HEK293 (cell line): ENCODE results near the gene RGL2.
A peak's percentile ranks its signal among the peaks of the same experiment; 100 is the strongest.

Experiments used
- ATF2 ChIP-seq: fragments of 450-650 bp; formaldehyde crosslinking; IDR thresholded peaks from 2 replicates; pipeline ENCODE4 v1.5.1; 2016; ENCODE audit warnings: missing biosample characterization, missing genetic modification characterization, low read depth
- GLIS1 ChIP-seq: fragments of 450-650 bp; formaldehyde crosslinking; IDR thresholded peaks from 2 replicates; pipeline ENCODE4 v1.5.1; 2016; ENCODE audit warnings: missing biosample characterization, missing genetic modification characterization
- IKZF3 ChIP-seq: fragments of 450-650 bp; IDR thresholded peaks from 2 replicates; pipeline ENCODE4 v1.5.0; 2018; ENCODE audit warnings: missing biosample characterization, mild to moderate bottlenecking, missing genetic modification characterization, moderate library complexity
- KLF9 ChIP-seq: fragments of 450-650 bp; formaldehyde crosslinking; IDR thresholded peaks from 2 replicates; pipeline ENCODE4 v1.5.1; 2016; ENCODE audit warnings: missing biosample characterization, missing genetic modification characterization, low read depth
- OVOL3 ChIP-seq: fragments of 450-650 bp; formaldehyde crosslinking; IDR thresholded peaks from 2 replicates; pipeline ENCODE4 v1.5.1; 2016; ENCODE audit warnings: missing biosample characterization, missing genetic modification characterization
- SP2 ChIP-seq: fragments of 450-650 bp; formaldehyde crosslinking; IDR thresholded peaks from 2 replicates; pipeline ENCODE4 v1.5.1; 2016; ENCODE audit warnings: missing biosample characterization, missing genetic modification characterization
- SP3 ChIP-seq: fragments of 450-650 bp; formaldehyde crosslinking; IDR thresholded peaks from 2 replicates; pipeline ENCODE4 v1.5.1; 2016; ENCODE audit warnings: missing biosample characterization, missing genetic modification characterization
- WT1 ChIP-seq: fragments of 450-650 bp; formaldehyde crosslinking; IDR thresholded peaks from 2 replicates; pipeline ENCODE4 v1.5.1; 2016; ENCODE audit warnings: missing biosample characterization, missing genetic modification characterization
- ZBTB1 ChIP-seq: fragments of 450-650 bp; formaldehyde crosslinking; IDR thresholded peaks from 2 replicates; pipeline ENCODE4 v1.5.1; 2016; ENCODE audit warnings: missing biosample characterization, missing genetic modification characterization
- ZFP37 ChIP-seq: fragments of 450-650 bp; formaldehyde crosslinking; IDR thresholded peaks from 2 replicates; pipeline ENCODE4 v1.5.1; 2016; ENCODE audit warnings: missing biosample characterization, missing genetic modification characterization
- ZFP69B ChIP-seq: fragments of 450-650 bp; formaldehyde crosslinking; IDR thresholded peaks from 2 replicates; pipeline ENCODE4 v1.5.1; 2016; ENCODE audit warnings: missing biosample characterization, missing genetic modification characterization
- ZNF266 ChIP-seq: fragments of 450-650 bp; formaldehyde crosslinking; IDR thresholded peaks from 2 replicates; pipeline ENCODE4 v1.5.1; 2016; ENCODE audit warnings: missing biosample characterization, missing genetic modification characterization, low read depth
- ZNF341 ChIP-seq: fragments of 450-650 bp; formaldehyde crosslinking; IDR thresholded peaks from 2 replicates; pipeline ENCODE4; 2016; ENCODE audit warnings: low read depth, missing biosample characterization, missing genetic modification characterization
- ZNF366 ChIP-seq: fragments of 450-650 bp; formaldehyde crosslinking; conservative IDR thresholded peaks from 2 replicates; pipeline ENCODE4 v1.5.1; 2016; ENCODE audit warnings: missing biosample characterization, missing genetic modification characterization
- ZNF404 ChIP-seq: fragments of 450-650 bp; formaldehyde crosslinking; IDR thresholded peaks from 2 replicates; pipeline ENCODE4 v1.5.1; 2017; ENCODE audit warnings: missing biosample characterization, missing genetic modification characterization
- ZNF529 ChIP-seq: fragments of 450-650 bp; formaldehyde crosslinking; IDR thresholded peaks from 2 replicates; pipeline ENCODE4 v1.5.1; 2017; ENCODE audit warnings: missing genetic modification characterization, missing biosample characterization; ENCODE audit not compliant: insufficient replicate concordance
- ZNF558 ChIP-seq: fragments of 450-650 bp; formaldehyde crosslinking; IDR thresholded peaks from 2 replicates; pipeline ENCODE4 v1.5.1; 2016; ENCODE audit warnings: missing biosample characterization, missing genetic modification characterization
- ZNF629 ChIP-seq: fragments of 450-650 bp; formaldehyde crosslinking; IDR thresholded peaks from 2 replicates; pipeline ENCODE4 v1.5.1; 2017; ENCODE audit warnings: missing biosample characterization, missing genetic modification characterization
- ZNF837 ChIP-seq: fragments of 450-650 bp; formaldehyde crosslinking; IDR thresholded peaks from 2 replicates; pipeline ENCODE4 v1.5.1; 2016; ENCODE audit warnings: missing biosample characterization, missing genetic modification characterization
- TF ChIP-seq, protein P1 (sequence below): fragments of 450-650 bp; formaldehyde crosslinking; IDR thresholded peaks from 2 replicates; pipeline ENCODE4 v1.5.1; 2016; ENCODE audit warnings: missing biosample characterization, missing genetic modification characterization
- TF ChIP-seq, protein P2 (sequence below): fragments of 450-650 bp; formaldehyde crosslinking; IDR thresholded peaks from 2 replicates; pipeline ENCODE4 v1.5.1; 2016; ENCODE audit warnings: missing biosample characterization, missing genetic modification characterization
- TF ChIP-seq, protein P3 (sequence below): fragments of 450-650 bp; formaldehyde crosslinking; IDR thresholded peaks from 2 replicates; pipeline ENCODE4 v1.5.1; 2017; ENCODE audit warnings: missing biosample characterization, missing genetic modification characterization

Gene RGL2

DNA sequence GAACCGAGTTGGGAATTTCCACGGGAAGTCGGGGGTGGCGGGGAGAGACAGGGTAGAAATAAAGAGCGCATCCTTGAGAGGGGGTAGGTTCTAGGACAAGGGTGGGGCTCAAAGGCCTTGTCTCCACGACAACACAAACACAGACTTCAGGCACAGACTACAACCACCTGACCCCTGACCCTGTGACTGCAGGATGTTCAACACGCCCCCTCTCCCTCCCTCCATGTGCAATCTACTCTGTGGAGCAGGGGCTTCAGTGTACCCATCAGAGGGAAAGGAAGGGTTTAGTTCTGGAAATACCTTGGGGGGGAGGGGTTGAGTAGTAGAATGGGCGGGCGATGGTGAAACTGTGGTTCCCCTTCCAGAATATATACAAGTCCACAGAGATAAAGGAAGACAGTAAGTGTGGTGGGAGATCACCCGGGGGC lies 15.8 kb upstream of the RGL2 start (continued):
- TF ChIP-seq, protein P1, sequence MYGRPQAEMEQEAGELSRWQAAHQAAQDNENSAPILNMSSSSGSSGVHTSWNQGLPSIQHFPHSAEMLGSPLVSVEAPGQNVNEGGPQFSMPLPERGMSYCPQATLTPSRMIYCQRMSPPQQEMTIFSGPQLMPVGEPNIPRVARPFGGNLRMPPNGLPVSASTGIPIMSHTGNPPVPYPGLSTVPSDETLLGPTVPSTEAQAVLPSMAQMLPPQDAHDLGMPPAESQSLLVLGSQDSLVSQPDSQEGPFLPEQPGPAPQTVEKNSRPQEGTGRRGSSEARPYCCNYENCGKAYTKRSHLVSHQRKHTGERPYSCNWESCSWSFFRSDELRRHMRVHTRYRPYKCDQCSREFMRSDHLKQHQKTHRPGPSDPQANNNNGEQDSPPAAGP (tag by site-specific recombination): peak; percentile 57; the same call in 1 of the 2 replicates
- TF ChIP-seq WT1: 0 out of 2 replicates have a peak, but pooled peaks have one; percentile 19
- TF ChIP-seq SP2 (tag by site-specific recombination): peak; percentile 40
- no peak for TF ChIP-seq ATF2 (tag by site-specific recombination)
- peak; percentile 37 for TF ChIP-seq KLF9
- peak; percentile 69; the same call in 1 of the 2 replicates for TF ChIP-seq IKZF3 (tag by site-specific recombination)
- TF ChIP-seq ZNF529 (tag by site-specific recombination): no peak
- TF ChIP-seq ZNF266 (tag by site-specific recombination): no peak
- no peak for TF ChIP-seq ZFP37 (tag by site-specific recombination)
- TF ChIP-seq, protein P2, sequence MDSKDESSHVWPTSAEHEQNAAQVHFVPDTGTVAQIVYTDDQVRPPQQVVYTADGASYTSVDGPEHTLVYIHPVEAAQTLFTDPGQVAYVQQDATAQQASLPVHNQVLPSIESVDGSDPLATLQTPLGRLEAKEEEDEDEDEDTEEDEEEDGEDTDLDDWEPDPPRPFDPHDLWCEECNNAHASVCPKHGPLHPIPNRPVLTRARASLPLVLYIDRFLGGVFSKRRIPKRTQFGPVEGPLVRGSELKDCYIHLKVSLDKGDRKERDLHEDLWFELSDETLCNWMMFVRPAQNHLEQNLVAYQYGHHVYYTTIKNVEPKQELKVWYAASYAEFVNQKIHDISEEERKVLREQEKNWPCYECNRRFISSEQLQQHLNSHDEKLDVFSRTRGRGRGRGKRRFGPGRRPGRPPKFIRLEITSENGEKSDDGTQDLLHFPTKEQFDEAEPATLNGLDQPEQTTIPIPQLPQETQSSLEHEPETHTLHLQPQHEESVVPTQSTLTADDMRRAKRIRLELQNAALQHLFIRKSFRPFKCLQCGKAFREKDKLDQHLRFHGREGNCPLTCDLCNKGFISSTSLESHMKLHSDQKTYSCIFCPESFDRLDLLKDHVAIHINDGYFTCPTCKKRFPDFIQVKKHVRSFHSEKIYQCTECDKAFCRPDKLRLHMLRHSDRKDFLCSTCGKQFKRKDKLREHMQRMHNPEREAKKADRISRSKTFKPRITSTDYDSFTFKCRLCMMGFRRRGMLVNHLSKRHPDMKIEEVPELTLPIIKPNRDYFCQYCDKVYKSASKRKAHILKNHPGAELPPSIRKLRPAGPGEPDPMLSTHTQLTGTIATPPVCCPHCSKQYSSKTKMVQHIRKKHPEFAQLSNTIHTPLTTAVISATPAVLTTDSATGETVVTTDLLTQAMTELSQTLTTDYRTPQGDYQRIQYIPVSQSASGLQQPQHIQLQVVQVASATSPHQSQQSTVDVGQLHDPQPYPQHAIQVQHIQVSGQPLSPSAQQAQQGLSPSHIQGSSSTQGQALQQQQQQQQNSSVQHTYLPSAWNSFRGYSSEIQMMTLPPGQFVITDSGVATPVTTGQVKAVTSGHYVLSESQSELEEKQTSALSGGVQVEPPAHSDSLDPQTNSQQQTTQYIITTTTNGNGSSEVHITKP (tag by site-specific recombination): peak; percentile 99
- no peak for TF ChIP-seq ZFP69B (tag by site-specific recombination)
- no peak for TF ChIP-seq OVOL3 (tag by site-specific recombination)
- TF ChIP-seq ZNF837 (tag by site-specific recombination): no peak
- TF ChIP-seq GLIS1: no peak
- TF ChIP-seq ZNF366 (tag by site-specific recombination): peak; percentile 18; the same call in 1 of the 2 replicates
- TF ChIP-seq ZNF404 (tag by site-specific recombination): no peak
- peak; percentile 50; the same call in 1 of the 2 replicates for TF ChIP-seq SP3 (tag by site-specific recombination)
- TF ChIP-seq ZNF341 (tag by site-specific recombination): peak; percentile 40
- TF ChIP-seq ZNF558 (tag by site-specific recombination): no peak
- TF ChIP-seq, protein P3, sequence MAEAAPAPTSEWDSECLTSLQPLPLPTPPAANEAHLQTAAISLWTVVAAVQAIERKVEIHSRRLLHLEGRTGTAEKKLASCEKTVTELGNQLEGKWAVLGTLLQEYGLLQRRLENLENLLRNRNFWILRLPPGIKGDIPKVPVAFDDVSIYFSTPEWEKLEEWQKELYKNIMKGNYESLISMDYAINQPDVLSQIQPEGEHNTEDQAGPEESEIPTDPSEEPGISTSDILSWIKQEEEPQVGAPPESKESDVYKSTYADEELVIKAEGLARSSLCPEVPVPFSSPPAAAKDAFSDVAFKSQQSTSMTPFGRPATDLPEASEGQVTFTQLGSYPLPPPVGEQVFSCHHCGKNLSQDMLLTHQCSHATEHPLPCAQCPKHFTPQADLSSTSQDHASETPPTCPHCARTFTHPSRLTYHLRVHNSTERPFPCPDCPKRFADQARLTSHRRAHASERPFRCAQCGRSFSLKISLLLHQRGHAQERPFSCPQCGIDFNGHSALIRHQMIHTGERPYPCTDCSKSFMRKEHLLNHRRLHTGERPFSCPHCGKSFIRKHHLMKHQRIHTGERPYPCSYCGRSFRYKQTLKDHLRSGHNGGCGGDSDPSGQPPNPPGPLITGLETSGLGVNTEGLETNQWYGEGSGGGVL (tag by site-specific recombination): peak; percentile 81
- TF ChIP-seq ZNF629 (tag by site-specific recombination): 0 out of 2 replicates have a peak, but pooled peaks have one; percentile 8
- TF ChIP-seq ZBTB1 (tag by site-specific recombination): no peak
